ENCODE measurements around the gene MESP1.

Gene MESP1

DNA sequence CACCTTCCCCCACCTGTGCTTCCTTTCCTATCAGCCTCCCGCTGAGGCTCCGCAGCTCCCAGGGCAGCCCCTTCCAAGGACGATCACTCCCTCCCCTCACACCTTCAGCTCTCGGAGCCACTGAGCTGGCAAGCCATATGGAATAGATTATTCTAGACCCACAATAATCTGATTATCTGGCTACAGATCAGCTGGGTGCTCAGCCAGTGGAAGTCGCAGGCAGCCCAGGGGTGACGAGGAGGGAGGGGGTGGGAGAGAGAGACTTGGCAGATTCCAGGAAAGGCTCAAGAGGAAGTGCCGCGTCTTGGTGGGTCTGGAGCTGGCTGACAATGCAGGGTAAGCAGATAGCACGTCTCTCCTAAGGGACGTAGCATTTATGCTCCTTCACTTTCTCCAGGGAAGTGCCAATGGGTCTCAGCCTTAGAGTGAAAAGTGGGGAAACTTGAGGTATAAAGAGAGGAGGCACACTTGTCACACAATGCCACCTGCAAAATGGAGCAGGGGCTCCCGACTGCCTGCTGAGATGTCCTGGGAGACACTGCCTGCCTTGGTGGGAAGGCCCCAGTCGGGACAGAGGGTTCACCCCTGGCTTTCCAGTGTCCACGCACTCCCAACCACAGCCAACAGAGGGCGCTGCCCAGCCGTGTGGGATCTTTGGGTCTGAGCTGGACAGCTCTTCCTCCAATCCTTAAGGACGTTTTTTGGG is 9.4 kb upstream of the MESP1 start:
- no peak overlapping the region for H3K4me3 ChIP-seq (ENCODE audit: low read depth in 1 of 2, low read length in 2 of 2)
- no peak overlapping the region for H3K27ac ChIP-seq (ENCODE audit: low read depth, low read length)
- no peaks in the 10 kb centered on the region for H3K9me3 ChIP-seq (ENCODE audit: control insufficient read depth in 1 of 2, low read length in 2 of 2)
- H3K27me3 ChIP-seq (ENCODE audit: control insufficient read depth in 1 of 2, insufficient read depth in 2 of 2, low read length in 2 of 2) = no peaks in the 10 kb centered on the region
- peaks cover 21 to 22% of the 10 kb centered on the region in 2 donors for H3K4me1 ChIP-seq (ENCODE audit: control insufficient read depth in 1 of 2, insufficient read depth in 2 of 2, low read length in 2 of 2)
- H3K36me3 ChIP-seq (ENCODE audit: control insufficient read depth in 1 of 2, insufficient read depth in 2 of 2, low read length in 2 of 2) = no peaks in the 10 kb centered on the region
- peak overlapping the region in 1 of 2 donors; percentile 26 for H3K9ac ChIP-seq (ENCODE audit: low read depth in 1 of 2, low read length in 2 of 2)

DNA sequence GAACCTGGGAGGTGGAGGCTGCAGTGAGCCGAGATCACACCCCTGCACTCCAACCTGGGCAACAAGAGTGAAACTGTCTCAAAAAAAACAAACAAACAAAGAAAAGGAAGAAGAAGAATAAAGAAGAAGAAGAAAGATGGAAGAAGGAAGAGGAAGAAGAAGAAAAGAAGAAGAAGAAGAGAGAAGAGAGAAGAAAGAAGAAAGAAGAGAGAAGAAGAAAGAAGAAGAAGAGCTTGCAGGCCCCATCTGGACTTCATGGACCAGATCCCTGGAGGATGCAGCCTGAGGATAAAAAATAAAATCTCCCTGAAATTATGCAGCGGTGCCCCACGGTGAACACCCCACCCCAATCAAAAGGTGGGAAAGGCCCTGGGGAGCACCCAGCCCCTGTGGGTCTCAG is 8.8 kb upstream of the MESP1 start:
- Histone ChIP-seq H3K4me1 (ENCODE audit: control insufficient read depth in 1 of 2, insufficient read depth in 2 of 2, low read length in 2 of 2) (peaks cover 21 to 22% of the 10 kb centered on the region in 2 donors), H3K9me3 (ENCODE audit: control insufficient read depth in 1 of 2, low read length in 2 of 2) (no peaks in the 10 kb centered on the region), H3K36me3 (ENCODE audit: control insufficient read depth in 1 of 2, insufficient read depth in 2 of 2, low read length in 2 of 2) (no peaks in the 10 kb centered on the region), H3K9ac (ENCODE audit: low read depth in 1 of 2, low read length in 2 of 2) (no peak overlapping the region), H3K4me3 (ENCODE audit: low read depth in 1 of 2, low read length in 2 of 2) (no peak overlapping the region), H3K27ac (ENCODE audit: low read depth, low read length) (no peak overlapping the region), H3K27me3 (ENCODE audit: control insufficient read depth in 1 of 2, insufficient read depth in 2 of 2, low read length in 2 of 2) (no peaks in the 10 kb centered on the region)

DNA sequence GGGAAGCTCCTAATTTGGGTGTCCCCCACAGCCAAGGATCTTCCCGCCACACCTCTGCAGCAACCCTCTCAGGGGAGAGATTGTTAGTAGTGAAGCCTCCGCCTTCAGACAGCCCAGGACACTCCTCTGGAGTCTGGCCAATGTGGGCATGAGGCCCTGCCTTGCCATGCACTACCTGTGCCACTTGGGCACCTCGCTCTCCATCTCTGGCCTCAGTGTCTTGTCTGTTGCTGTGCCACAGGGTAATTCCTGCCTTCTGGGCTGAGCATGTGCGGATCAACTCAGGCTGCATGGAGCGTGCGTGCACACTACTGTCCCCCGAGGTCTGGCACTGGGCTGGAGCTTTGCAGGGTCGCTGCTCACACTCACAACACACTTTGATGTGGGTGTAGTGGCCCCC is 7.9 kb upstream of the MESP1 start:
- Histone ChIP-seq H3K4me3 (ENCODE audit: low read depth in 1 of 2, low read length in 2 of 2) (no peak overlapping the region), H3K27me3 (ENCODE audit: control insufficient read depth in 1 of 2, insufficient read depth in 2 of 2, low read length in 2 of 2) (no peaks in the 10 kb centered on the region), H3K9ac (ENCODE audit: low read depth in 1 of 2, low read length in 2 of 2) (no peak overlapping the region), H3K9me3 (ENCODE audit: control insufficient read depth in 1 of 2, low read length in 2 of 2) (no peaks in the 10 kb centered on the region), H3K4me1 (ENCODE audit: control insufficient read depth in 1 of 2, insufficient read depth in 2 of 2, low read length in 2 of 2) (peaks cover 21 to 22% of the 10 kb centered on the region in 2 donors), H3K27ac (ENCODE audit: low read depth, low read length) (no peak overlapping the region), H3K36me3 (ENCODE audit: control insufficient read depth in 1 of 2, insufficient read depth in 2 of 2, low read length in 2 of 2) (no peaks in the 10 kb centered on the region)

DNA sequence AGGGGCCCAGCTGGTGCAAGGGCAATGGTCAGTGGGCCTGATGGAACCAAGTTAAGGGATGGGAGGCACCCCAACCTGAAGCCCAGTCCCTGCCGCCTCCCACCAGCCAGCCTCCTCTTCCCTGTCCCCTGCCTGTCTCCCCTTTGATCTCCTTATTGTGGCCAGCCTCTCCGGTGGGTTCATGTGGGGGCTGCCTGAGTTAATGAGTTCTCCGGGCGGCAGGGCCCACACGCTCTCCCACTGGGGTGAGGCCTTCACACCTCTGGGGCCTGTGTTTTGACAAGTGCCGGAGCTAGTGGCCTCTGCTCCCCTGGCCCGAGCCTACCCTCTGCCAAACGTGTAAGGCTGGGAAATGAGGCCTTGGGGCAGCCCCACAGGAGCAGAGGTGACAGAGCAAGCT is 7.2 kb upstream of the MESP1 start:
- H3K4me1 ChIP-seq (ENCODE audit: control insufficient read depth in 1 of 2, insufficient read depth in 2 of 2, low read length in 2 of 2) = peaks cover 21 to 22% of the 10 kb centered on the region in 2 donors
- no peaks in the 10 kb centered on the region for H3K9me3 ChIP-seq (ENCODE audit: control insufficient read depth in 1 of 2, low read length in 2 of 2)
- H3K9ac ChIP-seq (ENCODE audit: low read depth in 1 of 2, low read length in 2 of 2) = no peak overlapping the region
- no peak overlapping the region for H3K4me3 ChIP-seq (ENCODE audit: low read depth in 1 of 2, low read length in 2 of 2)
- H3K36me3 ChIP-seq (ENCODE audit: control insufficient read depth in 1 of 2, insufficient read depth in 2 of 2, low read length in 2 of 2) = no peaks in the 10 kb centered on the region
- no peaks in the 10 kb centered on the region for H3K27me3 ChIP-seq (ENCODE audit: control insufficient read depth in 1 of 2, insufficient read depth in 2 of 2, low read length in 2 of 2)
- no peak overlapping the region for H3K27ac ChIP-seq (ENCODE audit: low read depth, low read length)

DNA sequence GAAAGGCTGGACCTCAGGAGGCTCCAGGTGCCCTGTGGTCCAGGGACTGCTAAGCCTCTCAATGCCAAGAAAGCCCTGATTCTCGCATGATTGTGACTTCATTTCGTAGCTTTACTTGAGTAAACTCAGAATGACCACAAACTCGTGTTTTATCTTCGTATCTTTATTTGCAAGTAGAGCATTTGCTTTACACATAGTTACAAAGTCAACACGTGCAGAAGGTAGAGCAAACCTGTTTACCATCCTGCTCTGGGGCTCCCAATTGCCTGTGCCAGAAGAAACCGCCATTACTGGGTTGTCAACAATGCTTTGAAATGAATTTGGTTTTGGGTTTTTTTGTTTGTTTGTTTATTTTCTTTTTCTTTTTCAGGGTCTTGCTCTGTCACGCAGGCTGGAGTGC is 5.8 kb upstream of the MESP1 start:
- H3K9ac ChIP-seq (ENCODE audit: low read depth in 1 of 2, low read length in 2 of 2) = no peak overlapping the region
- no peaks in the 10 kb centered on the region for H3K9me3 ChIP-seq (ENCODE audit: control insufficient read depth in 1 of 2, low read length in 2 of 2)
- H3K36me3 ChIP-seq (ENCODE audit: control insufficient read depth in 1 of 2, insufficient read depth in 2 of 2, low read length in 2 of 2) = no peaks in the 10 kb centered on the region
- no peaks in the 10 kb centered on the region for H3K27me3 ChIP-seq (ENCODE audit: control insufficient read depth in 1 of 2, insufficient read depth in 2 of 2, low read length in 2 of 2)
- H3K27ac ChIP-seq (ENCODE audit: low read depth, low read length) = no peak overlapping the region
- H3K4me1 ChIP-seq (ENCODE audit: control insufficient read depth in 1 of 2, insufficient read depth in 2 of 2, low read length in 2 of 2) = peaks cover 15 to 17% of the 10 kb centered on the region in 2 donors
- H3K4me3 ChIP-seq (ENCODE audit: low read depth in 1 of 2, low read length in 2 of 2) = no peak overlapping the region

DNA sequence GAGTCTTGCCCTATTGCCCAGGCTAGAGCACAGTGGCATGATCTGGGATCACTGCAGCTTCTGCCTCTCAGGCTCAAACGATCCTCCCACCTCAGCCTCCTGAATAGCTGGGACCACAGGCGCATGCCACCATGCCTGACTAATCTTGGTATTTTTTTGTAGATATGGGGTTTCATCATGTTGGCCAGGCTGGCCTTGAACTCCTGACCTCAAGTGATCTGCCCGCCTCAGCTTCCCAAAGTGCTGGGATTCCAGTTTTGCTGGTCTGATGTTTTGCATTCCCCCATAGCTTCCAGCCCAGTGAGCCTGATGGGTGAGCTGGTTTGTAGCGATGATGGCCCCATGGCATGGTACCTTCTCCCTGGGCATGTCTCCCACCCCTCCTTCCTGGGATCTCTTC is 4.7 kb upstream of the MESP1 start:
- no peaks in the 10 kb centered on the region for H3K27me3 ChIP-seq (ENCODE audit: control insufficient read depth in 1 of 2, insufficient read depth in 2 of 2, low read length in 2 of 2)
- no peak overlapping the region for H3K9ac ChIP-seq (ENCODE audit: low read depth in 1 of 2, low read length in 2 of 2)
- no peak overlapping the region for H3K4me3 ChIP-seq (ENCODE audit: low read depth in 1 of 2, low read length in 2 of 2)
- H3K9me3 ChIP-seq (ENCODE audit: control insufficient read depth in 1 of 2, low read length in 2 of 2) = no peaks in the 10 kb centered on the region
- peaks cover 6 to 12% of the 10 kb centered on the region in 2 donors for H3K4me1 ChIP-seq (ENCODE audit: control insufficient read depth in 1 of 2, insufficient read depth in 2 of 2, low read length in 2 of 2)
- H3K27ac ChIP-seq (ENCODE audit: low read depth, low read length) = no peak overlapping the region
- H3K36me3 ChIP-seq (ENCODE audit: control insufficient read depth in 1 of 2, insufficient read depth in 2 of 2, low read length in 2 of 2) = no peaks in the 10 kb centered on the region

DNA sequence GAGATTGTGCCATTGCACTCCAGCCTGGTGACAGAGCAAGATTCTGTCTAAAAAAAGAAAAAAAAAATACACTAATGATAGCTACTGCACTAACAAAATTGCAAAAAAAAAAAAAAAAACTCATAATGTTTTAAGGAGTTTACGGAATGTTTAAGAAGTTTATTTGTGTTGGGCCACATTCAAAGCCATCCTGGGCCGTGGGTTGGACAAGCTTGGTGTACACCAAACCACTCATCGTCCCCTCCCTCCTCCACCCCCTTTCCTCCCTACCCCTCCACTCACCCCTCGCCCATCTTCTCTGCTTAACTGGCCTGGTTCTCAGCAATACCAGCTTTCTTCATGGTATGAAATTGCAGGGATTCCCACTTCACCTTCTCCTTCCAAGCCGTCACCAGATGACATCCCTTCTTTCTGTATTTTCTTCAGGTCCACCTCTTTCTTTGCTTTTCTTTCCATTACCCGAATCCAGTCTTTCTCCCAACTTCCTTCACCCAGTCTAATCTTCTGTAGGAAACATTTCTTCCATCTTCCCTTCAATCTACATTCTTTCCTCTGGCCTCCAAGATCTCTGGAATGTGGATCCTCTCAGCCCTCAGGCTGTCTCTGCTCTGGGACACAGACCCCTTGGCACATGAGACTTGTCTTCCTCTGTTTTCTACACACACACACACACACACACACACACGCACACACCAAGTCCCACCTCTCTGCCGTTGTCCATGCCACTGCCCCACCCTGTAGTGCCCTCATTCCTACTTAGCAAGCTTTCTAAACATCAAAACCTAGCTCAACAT is 3.5 kb upstream of the MESP1 start:
- H3K4me1 ChIP-seq (ENCODE audit: control insufficient read depth in 1 of 2, insufficient read depth in 2 of 2, low read length in 2 of 2) = peaks cover 12 to 14% of the 10 kb centered on the region in 2 donors
- no peak overlapping the region for H3K27ac ChIP-seq (ENCODE audit: low read depth, low read length)
- no peaks in the 10 kb centered on the region for H3K36me3 ChIP-seq (ENCODE audit: control insufficient read depth in 1 of 2, insufficient read depth in 2 of 2, low read length in 2 of 2)
- H3K27me3 ChIP-seq (ENCODE audit: control insufficient read depth in 1 of 2, insufficient read depth in 2 of 2, low read length in 2 of 2) = no peaks in the 10 kb centered on the region
- no peak overlapping the region for H3K9ac ChIP-seq (ENCODE audit: low read depth in 1 of 2, low read length in 2 of 2)
- H3K4me3 ChIP-seq (ENCODE audit: low read depth in 1 of 2, low read length in 2 of 2) = no peak overlapping the region
- no peaks in the 10 kb centered on the region for H3K9me3 ChIP-seq (ENCODE audit: control insufficient read depth in 1 of 2, low read length in 2 of 2)

DNA sequence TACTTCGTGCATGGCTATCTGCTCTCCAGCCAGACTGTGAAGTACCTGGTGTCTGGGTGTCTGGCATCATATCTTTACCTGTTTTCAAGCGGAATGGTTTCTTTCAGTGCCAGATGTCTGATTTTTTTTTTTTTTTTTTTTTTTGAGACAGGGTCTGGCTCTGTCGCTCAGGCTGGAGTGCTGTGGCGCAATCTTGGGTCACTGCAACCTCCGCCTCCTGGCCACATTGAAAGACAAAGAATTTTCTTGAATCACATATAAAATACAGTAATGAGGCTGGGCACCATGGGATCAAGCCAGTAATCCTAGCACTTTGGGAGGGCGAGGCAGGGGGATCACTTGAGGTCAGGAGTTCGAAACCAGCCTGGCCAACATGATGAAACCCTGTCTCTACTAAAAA is 2.8 kb upstream of the MESP1 start:
- no peaks in the 10 kb centered on the region for H3K9me3 ChIP-seq (ENCODE audit: control insufficient read depth in 1 of 2, low read length in 2 of 2)
- H3K9ac ChIP-seq (ENCODE audit: low read depth in 1 of 2, low read length in 2 of 2) = no peak overlapping the region
- H3K36me3 ChIP-seq (ENCODE audit: control insufficient read depth in 1 of 2, insufficient read depth in 2 of 2, low read length in 2 of 2) = no peaks in the 10 kb centered on the region
- H3K4me3 ChIP-seq (ENCODE audit: low read depth in 1 of 2, low read length in 2 of 2) = no peak overlapping the region
- H3K27me3 ChIP-seq (ENCODE audit: control insufficient read depth in 1 of 2, insufficient read depth in 2 of 2, low read length in 2 of 2) = no peaks in the 10 kb centered on the region
- H3K4me1 ChIP-seq (ENCODE audit: control insufficient read depth in 1 of 2, insufficient read depth in 2 of 2, low read length in 2 of 2) = peaks cover 13 to 14% of the 10 kb centered on the region in 2 donors
- H3K27ac ChIP-seq (ENCODE audit: low read depth, low read length) = no peak overlapping the region

DNA sequence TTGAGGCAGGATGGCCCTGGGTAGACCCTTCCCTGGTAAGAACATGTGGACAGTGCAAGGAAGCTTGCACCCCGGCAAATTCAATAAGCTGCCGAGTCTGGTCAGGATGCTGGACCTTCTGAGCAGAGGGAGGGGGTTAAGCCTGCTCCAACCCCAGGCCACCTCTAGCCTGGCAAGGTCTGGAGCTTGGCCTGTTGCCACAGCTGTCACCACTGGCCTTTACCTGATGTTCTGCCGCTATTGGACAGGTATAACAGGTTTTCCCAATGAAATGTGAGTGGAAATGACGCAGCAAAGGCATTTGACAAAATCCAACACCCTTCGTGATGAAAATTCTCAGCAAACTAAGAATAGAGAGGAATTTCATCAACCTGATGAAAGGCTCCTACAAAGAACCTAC is 699 bp upstream of the MESP1 start:
- H3K27ac ChIP-seq (ENCODE audit: low read depth, low read length) = no peak overlapping the region
- no peaks in the 10 kb centered on the region for H3K27me3 ChIP-seq (ENCODE audit: control insufficient read depth in 1 of 2, insufficient read depth in 2 of 2, low read length in 2 of 2)
- no peak overlapping the region for H3K9ac ChIP-seq (ENCODE audit: low read depth in 1 of 2, low read length in 2 of 2)

DNA sequence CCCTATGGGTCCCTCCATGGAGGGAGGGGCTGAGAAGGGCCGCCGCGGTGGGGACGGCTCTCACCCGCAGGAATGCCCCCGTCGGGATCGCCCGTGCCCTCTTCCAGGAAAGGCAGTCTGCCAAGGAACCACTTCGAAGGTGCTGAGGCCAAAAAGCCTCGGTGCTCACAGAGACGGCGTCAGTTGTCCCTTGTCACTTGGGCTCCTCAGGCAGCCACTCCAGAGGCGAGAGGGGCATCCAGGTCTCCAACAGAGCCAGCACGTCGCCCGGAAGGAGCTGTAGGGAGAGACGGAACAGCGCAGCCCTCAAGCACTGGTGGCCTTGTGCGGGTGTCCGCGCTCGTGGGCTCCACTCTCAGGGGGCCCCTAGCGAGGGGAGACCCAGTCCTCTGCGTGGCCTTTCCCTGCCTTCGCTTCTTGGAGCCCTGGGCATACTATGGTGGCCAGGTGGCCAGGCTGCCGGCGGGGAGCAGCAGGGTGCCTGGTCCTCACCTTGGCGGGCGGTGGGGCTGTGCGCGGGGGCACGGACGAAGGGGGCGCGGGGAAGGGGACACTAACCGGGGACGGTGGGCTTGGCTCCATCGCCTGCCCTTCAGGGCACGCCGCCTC is 994 bp downstream of the MESP1 start:
- H3K4me3 ChIP-seq (ENCODE audit: low read depth in 1 of 2, low read length in 2 of 2) = peak overlapping the region; percentile 71 to 72
- no peak overlapping the region for H3K27ac ChIP-seq (ENCODE audit: low read depth, low read length)
- H3K4me1 ChIP-seq (ENCODE audit: control insufficient read depth in 1 of 2, insufficient read depth in 2 of 2, low read length in 2 of 2) = peaks cover 13 to 14% of the 10 kb centered on the region in 2 donors
- no peaks in the 10 kb centered on the region for H3K9me3 ChIP-seq (ENCODE audit: control insufficient read depth in 1 of 2, low read length in 2 of 2)
- H3K9ac ChIP-seq (ENCODE audit: low read depth in 1 of 2, low read length in 2 of 2) = peak overlapping the region; percentile 39 to 72
- H3K36me3 ChIP-seq (ENCODE audit: control insufficient read depth in 1 of 2, insufficient read depth in 2 of 2, low read length in 2 of 2) = no peaks in the 10 kb centered on the region
- H3K27me3 ChIP-seq (ENCODE audit: control insufficient read depth in 1 of 2, insufficient read depth in 2 of 2, low read length in 2 of 2) = peaks cover 0 to 5% of the 10 kb centered on the region in 2 donors

More for the DNA sequence above, 699 bp upstream of the MESP1 start:
- Histone ChIP-seq H3K4me3 (ENCODE audit: low read depth in 1 of 2, low read length in 2 of 2) (no peak overlapping the region), H3K36me3 (ENCODE audit: control insufficient read depth in 1 of 2, insufficient read depth in 2 of 2, low read length in 2 of 2) (no peaks in the 10 kb centered on the region), H3K4me1 (ENCODE audit: control insufficient read depth in 1 of 2, insufficient read depth in 2 of 2, low read length in 2 of 2) (peaks cover 13 to 14% of the 10 kb centered on the region in 2 donors), H3K9me3 (ENCODE audit: control insufficient read depth in 1 of 2, low read length in 2 of 2) (no peaks in the 10 kb centered on the region)
